ENCODE data around the gene RNF44.

- TF ChIP-seq CTCF (IDR thresholded peaks at IDR 0.05): no peak
- TF ChIP-seq POLR2A (IDR thresholded peaks at IDR 0.05): no peak
Measured at GRCh38 chr5:176545737-176546509, 8.7 kb upstream of the RNF44 start.
